ENCODE results near the gene PRM2. TPM values are rescaled to one million over a fixed set of nuclear protein-coding genes. Genes with fewer than 3 reads are reported as not detected.

The PRM2 gene
- total RNA-seq, result not detected in 2 replicates

DNA sequence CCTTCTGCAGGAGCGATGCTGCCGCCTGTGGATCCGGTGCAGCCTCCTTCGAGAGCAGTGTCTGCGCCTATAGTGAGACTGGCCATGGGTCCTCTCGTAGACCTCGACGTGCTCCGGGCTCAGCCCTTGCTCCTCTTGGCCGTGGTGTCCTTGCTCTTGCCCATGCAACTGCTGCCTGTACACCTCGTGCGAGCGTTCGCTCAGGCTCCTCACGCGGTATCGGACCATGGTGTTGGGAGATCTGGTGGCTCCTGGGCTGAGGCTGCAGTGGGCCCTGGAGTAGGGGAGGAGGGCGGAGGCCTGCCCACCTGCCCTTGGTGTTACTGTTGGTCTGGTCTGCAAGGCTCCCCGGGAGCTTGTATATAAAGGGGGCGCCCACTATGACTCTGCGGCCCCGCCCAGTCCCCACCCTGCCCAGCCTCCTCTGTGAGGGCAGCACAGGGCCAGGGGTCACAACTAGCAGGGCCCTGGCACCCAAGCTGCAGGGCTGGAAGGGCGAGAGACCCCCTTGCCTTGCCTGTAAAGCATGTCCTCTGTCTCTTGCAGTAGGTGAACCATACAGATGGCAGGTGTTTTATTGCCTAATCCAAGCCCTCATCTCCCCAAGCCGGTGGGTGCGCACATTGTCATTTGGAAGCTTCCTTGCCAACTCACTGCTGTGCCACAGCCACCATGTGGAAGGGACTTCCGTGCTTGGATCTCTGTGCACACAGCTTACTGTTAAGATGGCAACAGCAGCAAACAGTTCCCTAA is at the start of gene PRM2:
PRM2 (minus strand) TSS at position 338 of the 753 bp plus-strand sequence; CDS start at position 228, 110 bp downstream.

GRCh38 chr16:11280616-11281522 is 4.6 kb upstream of the PRM2 start, which contains the start of gene PRM1:
TSS of gene PRM1 (minus strand) at chr16:11281330. CDS start at chr16:11281238, 92 bp downstream.

GRCh38 chr16:11272921-11273720 is 3.2 kb downstream of the PRM2 start, which contains the start of gene PRM3:
TSS of gene PRM3 (minus strand) at chr16:11273629. CDS start at chr16:11273595, 34 bp downstream.

GRCh38 chr16:11268921-11269375 is 7.3 kb downstream of the PRM2 start, which contains the start of gene TNP2:
TSS of gene TNP2 (minus strand) at chr16:11269325. CDS start at chr16:11269262, 63 bp downstream.

DNA sequence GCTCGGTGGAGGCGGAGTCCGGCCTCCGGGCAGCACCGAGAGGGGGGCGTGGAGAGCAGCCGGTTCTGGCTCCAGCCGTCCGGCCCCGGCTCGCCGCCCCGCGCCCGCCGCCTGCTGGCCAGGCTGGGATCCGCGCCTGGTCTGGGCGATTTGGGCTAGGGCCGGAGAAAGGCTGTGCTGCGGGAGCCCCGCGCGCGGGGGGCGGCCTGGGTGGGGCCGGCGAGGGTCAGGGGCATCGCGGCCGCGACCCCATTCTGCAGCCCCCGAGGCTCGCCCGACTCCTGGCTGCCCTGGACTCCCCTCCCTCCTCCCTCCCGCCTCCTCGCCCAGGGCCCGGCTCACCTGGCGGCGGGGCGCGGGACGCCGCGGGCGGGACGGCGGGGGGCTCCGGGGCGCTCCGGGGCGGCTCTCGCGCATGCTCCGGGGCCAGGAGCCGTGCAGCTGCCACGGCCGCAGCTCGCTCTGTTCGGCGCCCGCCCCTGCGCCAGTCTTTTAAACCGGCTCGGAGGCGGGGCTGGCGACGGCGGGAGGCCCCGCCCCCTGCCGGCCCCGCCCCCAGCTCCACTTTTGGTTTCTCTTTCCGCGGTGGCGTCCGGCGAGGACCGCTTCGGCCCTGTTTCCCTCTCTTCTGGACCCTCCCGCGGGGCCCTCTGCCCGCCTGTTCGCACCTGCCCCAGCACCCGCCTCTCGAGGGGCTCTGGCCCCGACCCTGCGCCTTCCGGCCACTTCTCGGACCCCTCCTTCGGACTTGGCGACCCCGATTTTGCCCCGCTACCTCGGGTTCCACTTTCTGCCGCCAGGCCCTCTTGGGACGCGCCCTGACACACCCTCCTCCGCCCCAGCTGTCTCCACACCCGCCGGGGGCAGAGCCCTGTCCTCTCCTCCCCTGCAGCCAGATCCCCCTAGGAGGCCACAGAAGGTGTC is 20.3 kb downstream of the PRM2 start, which contains the start of gene SOCS1:
SOCS1 (minus strand) TSS at position 468 of the 924 bp plus-strand sequence. CDS start 726 bp downstream, outside the sequence.

Other genes starting within 250 kb of the PRM2 start
- gene SOCS1, start 20.3 kb downstream of the PRM2 start, total RNA-seq, result 0.16 and 0.50 TPM in 2 replicates
- gene TNP2, start 7.2 kb downstream of the PRM2 start, total RNA-seq, result not detected in 2 replicates
- not detected in 2 replicates for gene PRM3, start 2.9 kb downstream of the PRM2 start, total RNA-seq
- gene PRM1, start 4.8 kb upstream of the PRM2 start, total RNA-seq, result not detected in 2 replicates
- 5.3 and 6.8 TPM in 2 replicates for gene RMI2, start 69.0 kb upstream of the PRM2 start, total RNA-seq

Data from bladder microvascular endothelial cell (primary cell).